HG03439 (cell line): ENCODE results near the gene LUZP2.

Experiments used
- ATAC-seq: cut with Tn5 transposase; IDR thresholded peaks from one replicate; pipeline ENCODE4 v1.9.1; 2021; ENCODE audit warnings: mild to moderate bottlenecking, moderate library complexity; ENCODE audit not compliant: unreplicated experiment

Gene LUZP2

GRCh38 chr11:24805671-24806070 is 308.8 kb downstream of the LUZP2 start:
- ATAC-seq = no peak

DNA sequence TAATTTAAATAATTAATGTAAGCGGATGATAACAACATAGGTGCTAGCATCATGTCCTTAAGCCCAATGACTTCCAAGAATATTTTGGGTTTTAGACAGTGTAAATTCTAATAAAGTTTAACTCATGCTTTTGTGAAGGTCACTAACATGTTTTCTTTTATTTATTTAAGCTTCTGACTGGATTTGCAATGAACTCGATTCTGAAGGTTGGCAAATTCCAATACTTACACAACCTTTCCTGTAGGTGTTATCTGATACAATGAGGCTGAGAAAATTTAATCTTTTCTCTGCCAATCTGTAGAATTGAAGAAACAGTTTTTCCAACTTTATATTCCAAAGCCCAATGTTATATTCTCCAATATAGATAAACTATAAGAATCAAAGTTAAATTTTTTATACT is 311.3 kb downstream of the LUZP2 start:
- no peak for ATAC-seq

GRCh38 chr11:24819006-24819405 is 322.2 kb downstream of the LUZP2 start:
- ATAC-seq = no peak

GRCh38 chr11:24819863-24820434 is 323.1 kb downstream of the LUZP2 start:
- no peak for ATAC-seq

- ATAC-seq = no peak
Observed at GRCh38 chr11:24820541-24820940, 323.7 kb downstream of the LUZP2 start.

DNA sequence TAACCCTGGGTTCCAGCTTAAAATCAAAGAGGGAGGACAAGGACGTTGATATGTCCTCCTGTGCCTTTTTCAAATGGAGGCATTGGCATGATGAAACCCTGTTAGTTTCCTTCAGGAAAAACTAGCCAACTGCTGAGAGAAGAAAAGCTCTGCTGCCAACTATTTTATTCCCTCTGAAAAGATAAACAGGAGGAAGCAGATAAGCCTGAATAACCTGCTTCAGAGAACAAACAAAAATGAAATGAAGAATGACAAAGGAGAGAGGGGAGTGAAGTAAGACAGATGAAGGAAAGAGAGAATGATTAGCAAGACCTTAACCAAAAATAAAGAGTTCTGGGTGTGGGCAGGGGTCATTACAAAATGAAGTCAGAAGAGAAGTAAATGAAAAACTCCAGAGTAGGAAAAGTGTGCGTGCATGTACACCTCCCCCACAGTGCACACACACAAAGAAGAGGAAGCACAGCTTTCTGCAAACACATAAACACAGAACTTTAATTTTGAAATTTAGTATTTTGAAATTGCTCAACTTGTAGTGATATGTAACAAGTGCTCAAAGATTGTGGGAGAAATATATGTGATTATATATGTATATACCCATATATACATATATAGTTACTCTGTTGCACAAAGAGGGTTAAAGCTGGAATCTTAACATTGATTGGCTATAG is 332.2 kb downstream of the LUZP2 start:
- no peak for ATAC-seq

GRCh38 chr11:24833573-24833972 is 336.7 kb downstream of the LUZP2 start:
- no peak for ATAC-seq

DNA sequence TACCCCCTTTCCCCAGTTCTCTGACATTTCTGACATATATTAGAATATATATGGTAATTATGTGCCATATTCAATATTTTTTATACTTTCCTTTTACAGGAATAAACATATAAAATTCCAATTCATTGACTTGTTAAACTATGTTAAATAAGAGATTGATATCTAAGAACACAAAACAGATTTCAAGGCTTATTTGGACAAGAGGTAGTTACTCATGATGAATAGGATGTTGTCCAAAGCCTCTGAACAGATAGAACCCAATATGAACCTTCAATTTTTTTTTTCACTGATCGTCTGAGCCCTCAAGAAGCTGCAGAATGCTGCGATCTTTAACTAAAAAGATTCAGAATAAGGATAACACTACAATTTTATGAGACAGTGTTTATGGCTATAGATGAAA is 340.3 kb downstream of the LUZP2 start:
- ATAC-seq = no peak

DNA sequence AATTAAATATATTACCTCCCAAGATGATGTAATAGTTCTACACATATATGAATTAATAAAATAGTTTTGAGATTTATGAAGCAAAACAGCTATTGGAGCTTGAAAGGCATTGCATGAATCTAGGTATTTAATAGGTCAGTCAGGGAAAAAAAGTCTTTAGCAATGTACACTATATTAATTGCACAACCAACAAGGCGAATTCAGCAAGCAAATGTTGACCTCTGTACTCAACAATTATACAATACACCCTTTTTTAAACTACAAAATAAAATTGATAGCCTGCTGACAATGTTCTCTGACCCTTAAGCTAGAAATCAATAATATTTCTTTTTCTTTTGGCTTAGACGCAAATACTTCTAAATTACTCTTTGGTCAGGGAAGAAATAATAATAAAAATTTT is 345.5 kb downstream of the LUZP2 start:
- ATAC-seq = no peak

GRCh38 chr11:24844406-24844805 is 347.6 kb downstream of the LUZP2 start:
- no peak for ATAC-seq

GRCh38 chr11:24848857-24849256 is 352.0 kb downstream of the LUZP2 start:
- no peak for ATAC-seq

DNA sequence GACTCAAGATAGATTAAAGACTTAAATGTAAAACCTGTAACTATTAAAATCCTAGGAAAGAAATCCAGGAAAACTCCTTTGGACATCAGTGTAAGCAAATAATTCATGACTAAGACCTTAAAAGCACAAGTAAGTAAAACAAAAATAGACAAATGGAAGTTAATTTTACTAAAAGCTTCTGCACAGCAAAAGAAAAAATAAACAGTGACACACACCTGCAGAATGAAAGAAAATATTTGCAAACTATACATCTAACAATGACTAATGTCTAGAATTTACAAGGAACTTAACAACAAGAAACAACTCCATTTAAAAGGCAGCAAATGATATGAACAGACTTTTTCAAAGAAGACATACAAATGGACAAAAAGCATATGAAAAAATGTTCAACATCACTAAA is 359.1 kb downstream of the LUZP2 start:
- no peak for ATAC-seq

GRCh38 chr11:24859801-24860300 is 363.0 kb downstream of the LUZP2 start:
- ATAC-seq = no peak

DNA sequence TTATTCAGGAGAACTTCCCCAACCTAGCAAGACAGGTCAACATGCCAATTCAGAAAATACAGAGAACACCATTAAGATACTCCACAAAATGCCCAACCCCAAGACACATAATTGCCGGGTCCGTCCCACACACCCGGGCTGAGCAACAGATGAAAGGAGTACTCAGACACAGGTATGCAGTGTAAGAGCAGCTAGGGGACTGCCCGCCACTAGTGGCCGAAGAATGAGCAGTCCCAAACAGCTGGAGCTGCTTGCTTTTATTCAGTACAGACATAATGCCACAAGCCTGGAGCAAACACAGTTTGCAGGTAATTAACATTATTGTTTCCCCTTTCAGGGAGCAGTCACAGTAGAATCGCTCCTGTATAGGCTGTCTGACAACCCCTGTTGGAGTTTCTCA is 364.6 kb downstream of the LUZP2 start:
- no peak for ATAC-seq

DNA sequence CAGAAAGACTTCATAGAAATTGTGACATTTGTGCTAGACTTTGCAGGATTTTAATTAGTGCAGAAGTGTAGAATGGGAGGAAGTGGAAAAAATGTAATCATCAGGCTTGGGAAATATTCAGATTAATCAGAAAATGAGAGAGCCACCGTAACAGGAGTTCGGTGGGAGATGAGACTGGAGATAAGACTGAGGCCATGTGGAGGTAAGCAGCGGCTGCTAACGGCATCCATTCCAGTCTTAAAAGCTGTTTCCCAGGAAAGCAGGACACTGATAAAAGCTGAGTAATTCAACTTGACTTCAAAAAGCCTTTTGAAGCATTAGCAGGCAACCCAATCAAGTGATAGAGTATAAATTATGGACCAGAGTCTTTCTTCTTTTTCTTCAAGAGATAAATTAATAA is 369.9 kb downstream of the LUZP2 start:
- ATAC-seq = no peak

- ATAC-seq = no peak
Observed at GRCh38 chr11:24870048-24870447, 373.2 kb downstream of the LUZP2 start.

GRCh38 chr11:24872186-24872585 is 375.3 kb downstream of the LUZP2 start:
- no peak for ATAC-seq

- no peak for ATAC-seq
Observed at GRCh38 chr11:24872651-24873311, 375.9 kb downstream of the LUZP2 start.

DNA sequence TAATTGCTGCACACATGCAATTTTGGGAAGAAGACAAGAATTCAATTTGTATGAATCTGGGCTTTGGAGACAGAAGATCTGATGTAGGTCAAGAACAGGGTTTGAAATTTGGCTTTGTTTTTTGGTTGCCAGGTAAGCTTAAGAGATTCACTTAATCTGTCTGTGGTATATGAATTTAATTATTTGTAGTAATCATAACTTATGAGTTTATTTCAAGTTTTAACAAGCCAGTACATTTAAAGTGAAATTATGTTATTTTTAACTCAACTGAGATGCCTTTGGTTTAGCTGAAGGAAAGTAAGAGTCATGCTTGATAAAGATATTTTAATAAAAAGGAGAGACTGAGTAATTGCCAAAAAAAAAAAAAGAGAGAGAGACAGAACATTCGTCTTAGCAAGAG is 384.1 kb downstream of the LUZP2 start:
- ATAC-seq = no peak

- no peak for ATAC-seq
Observed at GRCh38 chr11:24885580-24886173, 388.8 kb downstream of the LUZP2 start.

- ATAC-seq = no peak
Observed at GRCh38 chr11:24886880-24887619, 390.2 kb downstream of the LUZP2 start.
